Measurements from ENCODE around the gene RFX2.

DNA sequence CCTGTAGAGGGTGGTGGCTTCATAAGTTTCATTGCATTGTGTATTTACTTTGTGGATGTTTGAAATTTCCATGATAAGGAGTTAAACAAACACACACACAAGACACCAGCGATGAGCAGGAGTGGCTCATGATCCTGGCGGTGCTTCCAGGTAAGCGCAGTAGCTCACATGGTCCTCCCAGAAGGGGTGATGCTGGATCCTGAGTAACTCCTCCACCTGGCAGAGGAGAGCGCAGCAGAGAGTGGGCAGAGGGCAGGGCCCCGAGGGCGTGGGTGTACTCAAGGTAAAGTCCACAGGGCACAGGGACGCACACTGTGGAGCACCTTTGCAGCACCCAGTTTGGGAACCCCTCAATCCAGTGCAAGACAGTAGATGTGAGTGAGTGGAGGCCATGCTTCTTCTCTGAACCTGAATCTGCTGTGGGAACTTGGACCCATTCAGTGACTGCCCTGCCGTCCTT lies 54.0 kb downstream of the RFX2 start:
- TF ChIP-seq, protein P1, sequence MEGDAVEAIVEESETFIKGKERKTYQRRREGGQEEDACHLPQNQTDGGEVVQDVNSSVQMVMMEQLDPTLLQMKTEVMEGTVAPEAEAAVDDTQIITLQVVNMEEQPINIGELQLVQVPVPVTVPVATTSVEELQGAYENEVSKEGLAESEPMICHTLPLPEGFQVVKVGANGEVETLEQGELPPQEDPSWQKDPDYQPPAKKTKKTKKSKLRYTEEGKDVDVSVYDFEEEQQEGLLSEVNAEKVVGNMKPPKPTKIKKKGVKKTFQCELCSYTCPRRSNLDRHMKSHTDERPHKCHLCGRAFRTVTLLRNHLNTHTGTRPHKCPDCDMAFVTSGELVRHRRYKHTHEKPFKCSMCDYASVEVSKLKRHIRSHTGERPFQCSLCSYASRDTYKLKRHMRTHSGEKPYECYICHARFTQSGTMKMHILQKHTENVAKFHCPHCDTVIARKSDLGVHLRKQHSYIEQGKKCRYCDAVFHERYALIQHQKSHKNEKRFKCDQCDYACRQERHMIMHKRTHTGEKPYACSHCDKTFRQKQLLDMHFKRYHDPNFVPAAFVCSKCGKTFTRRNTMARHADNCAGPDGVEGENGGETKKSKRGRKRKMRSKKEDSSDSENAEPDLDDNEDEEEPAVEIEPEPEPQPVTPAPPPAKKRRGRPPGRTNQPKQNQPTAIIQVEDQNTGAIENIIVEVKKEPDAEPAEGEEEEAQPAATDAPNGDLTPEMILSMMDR (IDR thresholded peaks at IDR 0.05; ENCODE audit: poor library complexity) = peak; percentile 8
- TF ChIP-seq EZH2 (IDR thresholded peaks at IDR 0.05; ENCODE audit: borderline replicate concordance) = no peak
- no peak for TF ChIP-seq EZH2phosphoT487 (IDR thresholded peaks at IDR 0.05; ENCODE audit: low read depth, severe bottlenecking, unreplicated experiment)
